HL-60 (cell line): Measurements from ENCODE around the gene SPON2.

Experiments used
- DNase-seq, 2 experiments: peaks; one replicate each; pipeline ENCODE4 v3.0.0-alpha.2; 2010 to 2020; ENCODE audit warnings: low read depth in 1 of 2, low spot score in 1 of 2
- H3K27ac ChIP-seq: fragments of 250-450 bp; sonication (Bioruptor Pico); replicated peaks from 2 replicates; pipeline ENCODE4 v1.5.1; 2020; ENCODE audit warnings: mild to moderate bottlenecking, moderate library complexity
- H3K27me3 ChIP-seq: fragments of 250-450 bp; sonication (Bioruptor Pico); 2 replicates; pipeline ENCODE4 v1.5.1; 2021; ENCODE audit warnings: mild to moderate bottlenecking, moderate library complexity; ENCODE audit not compliant: insufficient read depth, poor library complexity, severe bottlenecking
- H3K4me3 ChIP-seq: replicated peaks from 2 replicates; pipeline ENCODE4 v1.5.1; 2011; ENCODE audit warnings: mild to moderate bottlenecking, control low read depth, low read length; ENCODE audit not compliant: insufficient read depth
- CTCF ChIP-seq: IDR thresholded peaks from one replicate; pipeline ENCODE4 v1.5.1; 2011; ENCODE audit warnings: low read length, control low read depth, inconsistent platforms; ENCODE audit not compliant: insufficient read depth
- GABPA ChIP-seq: IDR thresholded peaks from 2 replicates; pipeline ENCODE4 v1.6.1; 2012; ENCODE audit warnings: low read depth
- POLR2AphosphoS5 ChIP-seq: IDR thresholded peaks from 2 replicates; pipeline ENCODE4 v1.6.1; 2012; ENCODE audit warnings: low read depth
- REST ChIP-seq: IDR thresholded peaks from 2 replicates; pipeline ENCODE4 v1.6.1; 2012; ENCODE audit warnings: low read depth; ENCODE audit not compliant: insufficient replicate concordance
- SPI1 ChIP-seq: IDR thresholded peaks from 2 replicates; pipeline ENCODE4 v1.6.1; 2012; ENCODE audit warnings: low read depth, mild to moderate bottlenecking, borderline replicate concordance

The SPON2 gene

GRCh38 chr4:1152290-1152689, 20.1 kb downstream of the SPON2 start:
- no peak for TF ChIP-seq POLR2AphosphoS5
- no peak for TF ChIP-seq REST
- TF ChIP-seq SPI1 = no peak
- no peak for TF ChIP-seq CTCF
- no peak for TF ChIP-seq GABPA
- no peak overlapping the region for H3K27ac ChIP-seq
- DNase-seq = no peak
- peaks cover 2% of the 10 kb centered on the region for H3K27me3 ChIP-seq
- no peak overlapping the region for H3K4me3 ChIP-seq

GRCh38 chr4:1151541-1151940, 20.8 kb downstream of the SPON2 start:
- DNase-seq = no peak
- peaks cover 2% of the 10 kb centered on the region for H3K27me3 ChIP-seq
- no peak overlapping the region for H3K27ac ChIP-seq
- TF ChIP-seq GABPA (no peak), POLR2AphosphoS5 (no peak), CTCF (no peak), SPI1 (no peak)
- H3K4me3 ChIP-seq = no peak overlapping the region

GRCh38 chr4:1150875-1151274, 21.5 kb downstream of the SPON2 start:
- TF ChIP-seq CTCF (no peak), GABPA (no peak), POLR2AphosphoS5 (no peak), REST (no peak), SPI1 (no peak)
- no peak for DNase-seq
- no peak overlapping the region for H3K27ac ChIP-seq
- no peak overlapping the region for H3K4me3 ChIP-seq
- H3K27me3 ChIP-seq = peaks cover 2% of the 10 kb centered on the region

GRCh38 chr4:1139860-1140259, 32.5 kb downstream of the SPON2 start:
- TF ChIP-seq CTCF (no peak), SPI1 (no peak), REST (no peak), GABPA (no peak), POLR2AphosphoS5 (no peak)
- no peak for DNase-seq
- no peaks in the 10 kb centered on the region for H3K27me3 ChIP-seq
- H3K27ac ChIP-seq = no peak overlapping the region
- H3K4me3 ChIP-seq = no peak overlapping the region
